GM12875 (cell line): ENCODE results near the gene PIK3R2.

Source experiments
- H3K4me3 ChIP-seq: one replicate; pipeline ENCODE4 v1.5.1; 2011; ENCODE audit warnings: low read depth, low read length, control low read depth
- CTCF ChIP-seq: IDR thresholded peaks from 2 replicates; pipeline ENCODE4 v1.5.1; 2011; ENCODE audit warnings: low read depth, mild to moderate bottlenecking, control low read depth, inconsistent platforms, low read length, moderate library complexity, borderline replicate concordance; ENCODE audit not compliant: insufficient read depth

PIK3R2 gene

GRCh38 chr19:18131841-18132596, 20.9 kb upstream of the PIK3R2 start:
- no peak for TF ChIP-seq CTCF
- H3K4me3 ChIP-seq = no peak overlapping the region

GRCh38 chr19:18135712-18136584, 17.0 kb upstream of the PIK3R2 start:
- TF ChIP-seq CTCF = no peak
- no peak overlapping the region for H3K4me3 ChIP-seq

- H3K4me3 ChIP-seq = no peak overlapping the region
- no peak for TF ChIP-seq CTCF
Measured at GRCh38 chr19:18137242-18137641, 15.7 kb upstream of the PIK3R2 start.

GRCh38 chr19:18137657-18138339, 15.2 kb upstream of the PIK3R2 start:
- no peak for TF ChIP-seq CTCF
- H3K4me3 ChIP-seq = no peak overlapping the region

GRCh38 chr19:18140473-18140872, 12.5 kb upstream of the PIK3R2 start:
- TF ChIP-seq CTCF = no peak
- no peak overlapping the region for H3K4me3 ChIP-seq

GRCh38 chr19:18141031-18141430, 11.9 kb upstream of the PIK3R2 start:
- no peak for TF ChIP-seq CTCF
- H3K4me3 ChIP-seq = no peak overlapping the region
